Mesenchymal stem cell (in vitro differentiated cells and primary cell): ENCODE measurements around the gene SYTL3.
"Not testable (repeated sequence)": the region's sequence is repeated elsewhere in the genome, so short reads cannot be mapped to it uniquely, and the experiment has no call there.

Source experiments
- DNase-seq: peaks from one replicate; pipeline ENCODE4 v3.0.0-alpha.2; 2013
- H2AFZ ChIP-seq: one replicate; pipeline ENCODE4 v1.6.1; 2013; ENCODE audit warnings: low read depth, mild to moderate bottlenecking, control low read depth, inconsistent platforms, low read length, moderate library complexity
- H2AK5ac ChIP-seq: 2 replicates; pipeline ENCODE4 v1.6.1; 2013; ENCODE audit warnings: low read length, moderate library complexity, mild to moderate bottlenecking, inconsistent platforms; ENCODE audit not compliant: severe bottlenecking
- H2BK120ac ChIP-seq: one replicate; pipeline ENCODE4 v1.6.1; 2013; ENCODE audit warnings: low read depth, mild to moderate bottlenecking, inconsistent platforms, low read length, moderate library complexity
- H2BK12ac ChIP-seq, 2 experiments: one replicate each; pipeline ENCODE4 v1.6.1; 2013; ENCODE audit warnings: inconsistent platforms in 2 of 2, low read length in 2 of 2, mild to moderate bottlenecking in 2 of 2, moderate library complexity in 2 of 2, control low read depth in 1 of 2
- H2BK15ac ChIP-seq: one replicate; pipeline ENCODE4 v1.6.1; 2013; ENCODE audit warnings: mild to moderate bottlenecking, low read depth, inconsistent platforms; ENCODE audit not compliant: poor library complexity, severe bottlenecking
- H2BK5ac ChIP-seq: 2 replicates; pipeline ENCODE4 v1.6.1; 2013; ENCODE audit warnings: low read depth, mild to moderate bottlenecking, low read length, control low read depth, inconsistent platforms; ENCODE audit not compliant: poor library complexity, severe bottlenecking
- H3K14ac ChIP-seq, 2 experiments: one replicate each; pipeline ENCODE4 v1.6.1; 2013; ENCODE audit warnings: inconsistent platforms in 2 of 2, low read length in 2 of 2, control low read depth in 1 of 2, mild to moderate bottlenecking in 1 of 2, moderate library complexity in 1 of 2
- H3K18ac ChIP-seq, 2 experiments: one replicate each; pipeline ENCODE4 v1.6.1; 2013; ENCODE audit warnings: inconsistent platforms in 2 of 2, low read length in 2 of 2, control low read depth in 1 of 2, low read depth in 1 of 2, mild to moderate bottlenecking in 1 of 2
- H3K23ac ChIP-seq, 2 experiments: one replicate each; pipeline ENCODE4 v1.6.1; 2013; ENCODE audit warnings: inconsistent platforms in 2 of 2, low read length in 2 of 2, mild to moderate bottlenecking in 2 of 2, moderate library complexity in 2 of 2, control low read depth in 1 of 2
- H3K27ac ChIP-seq: 2 replicates; pipeline ENCODE4 v1.5.1; 2013; ENCODE audit warnings: mild to moderate bottlenecking, moderate library complexity, low read length, control low read depth, inconsistent platforms; ENCODE audit not compliant: poor library complexity, severe bottlenecking
- H3K27me3 ChIP-seq, 2 experiments: 2 replicates each; pipeline versions ENCODE4 v1.6.1 to v1.7.0; 2013; ENCODE audit warnings: low read length in 2 of 2, mild to moderate bottlenecking in 2 of 2, moderate library complexity in 2 of 2, control low read depth in 1 of 2, inconsistent platforms in 1 of 2; ENCODE audit not compliant: control insufficient read depth in 1 of 2, insufficient read depth in 1 of 2
- H3K36me3 ChIP-seq, 2 experiments: 2 replicates each; pipeline versions ENCODE4 v1.6.1 to v1.7.0; 2013; ENCODE audit warnings: low read length in 2 of 2, control low read depth in 1 of 2, inconsistent platforms in 1 of 2, low read depth in 1 of 2, mild to moderate bottlenecking in 1 of 2; ENCODE audit not compliant: insufficient read depth in 2 of 2, control insufficient read depth in 1 of 2
- H3K4ac ChIP-seq, 2 experiments: one replicate each; pipeline ENCODE4 v1.6.1; 2013; ENCODE audit warnings: inconsistent platforms in 2 of 2, low read length in 2 of 2, mild to moderate bottlenecking in 2 of 2, moderate library complexity in 2 of 2, control low read depth in 1 of 2, low read depth in 1 of 2
- H3K4me1 ChIP-seq: 2 replicates; pipeline ENCODE4 v1.6.1; 2013; ENCODE audit warnings: low read depth, low read length, control low read depth; ENCODE audit not compliant: control insufficient read depth, insufficient read depth
- H3K4me2 ChIP-seq: 2 replicates; pipeline ENCODE4 v1.6.1; 2013; ENCODE audit warnings: low read length, mild to moderate bottlenecking, inconsistent platforms; ENCODE audit not compliant: poor library complexity, severe bottlenecking
- H3K4me3 ChIP-seq, 2 experiments: 2 replicates each; pipeline versions ENCODE4 v1.5.1 to v1.7.0; 2013; ENCODE audit warnings: low read length in 2 of 2, mild to moderate bottlenecking in 2 of 2, control low read depth in 1 of 2, low read depth in 1 of 2; ENCODE audit not compliant: insufficient read depth in 1 of 2
- H3K79me1 ChIP-seq: replicated peaks from 2 replicates; pipeline ENCODE4 v1.6.1; 2013; ENCODE audit warnings: mild to moderate bottlenecking, control low read depth, low read length, inconsistent platforms; ENCODE audit not compliant: poor library complexity, severe bottlenecking
- H3K9ac ChIP-seq: 2 replicates; pipeline ENCODE4 v1.7.0; 2013; ENCODE audit warnings: mild to moderate bottlenecking, low read length, moderate library complexity
- H3K9me3 ChIP-seq: 2 replicates; pipeline ENCODE4 v1.7.0; 2013; ENCODE audit warnings: mild to moderate bottlenecking, low read length; ENCODE audit not compliant: control insufficient read depth
- H4K8ac ChIP-seq: one replicate; pipeline ENCODE4 v1.6.1; 2013; ENCODE audit warnings: inconsistent platforms, mild to moderate bottlenecking, low read length, moderate library complexity
- H4K91ac ChIP-seq: one replicate; pipeline ENCODE4 v1.6.1; 2013; ENCODE audit warnings: mild to moderate bottlenecking, low read length, inconsistent platforms
- WGBS: methylation state at CpG from one replicate; pipeline ENCODE4 v1.1.7; 2013; ENCODE audit warnings: mixed read lengths; 5-methylcytosine and 5-hydroxymethylcytosine counted together

Gene SYTL3

DNA sequence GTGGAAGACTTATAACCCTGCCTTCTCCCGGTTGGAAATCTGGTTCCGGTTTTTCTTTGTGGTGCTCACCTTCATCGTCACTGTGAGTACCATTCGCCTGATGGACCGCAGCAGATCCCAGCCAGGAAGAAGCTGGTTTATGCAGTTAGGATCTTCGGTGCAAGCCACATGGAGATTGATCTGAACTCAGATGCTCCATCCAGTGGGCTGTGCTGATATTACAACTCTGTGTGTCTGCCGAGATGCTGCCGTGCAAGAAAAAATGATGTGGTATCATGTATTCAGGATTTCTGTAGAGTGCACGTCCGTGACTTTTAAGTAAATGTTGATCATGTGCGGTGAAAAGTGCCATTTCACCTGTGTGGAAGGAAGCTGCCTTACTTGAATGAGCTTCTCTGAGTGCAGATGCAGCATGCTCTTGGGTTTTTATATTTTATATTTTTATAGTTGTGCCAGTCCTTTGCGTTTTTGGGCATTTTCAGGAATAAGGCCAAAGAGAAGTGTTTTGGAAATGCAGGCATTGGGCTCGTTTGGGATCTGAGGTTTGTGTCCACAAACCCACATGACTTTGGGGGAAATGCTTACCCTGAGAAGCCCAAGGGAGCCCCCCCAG lies 44.5 kb upstream of the SYTL3 start:
- 66% methylated on average over 13 of the region's 13 CpGs for WGBS

DNA sequence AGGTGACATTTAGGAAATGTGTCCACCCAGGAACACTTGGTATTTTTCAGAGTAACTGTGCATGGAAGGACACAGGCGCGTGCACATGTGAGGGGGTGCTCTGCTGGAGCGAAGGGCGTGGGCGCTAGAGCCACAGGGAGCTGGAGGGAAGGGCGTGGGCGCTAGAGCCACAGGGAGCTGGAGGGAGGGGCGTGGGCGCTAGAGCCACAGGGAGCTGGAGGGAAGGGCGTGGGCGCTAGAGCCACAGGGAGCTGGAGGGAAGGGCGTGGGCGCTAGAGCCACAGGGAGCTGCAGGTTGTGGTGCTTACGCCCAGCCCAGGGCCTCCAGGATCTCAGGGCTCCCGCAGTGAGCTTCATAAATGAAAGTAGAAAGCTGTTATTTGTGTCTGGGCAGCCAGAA lies 43.8 kb upstream of the SYTL3 start:
- H2BK120ac ChIP-seq, H4K8ac ChIP-seq: not testable (repeated sequence)

More for the DNA sequence above, 44.5 kb upstream of the SYTL3 start:
- no peak overlapping the region for H2BK15ac ChIP-seq
- H3K9ac ChIP-seq: no peak overlapping the region
- H2BK120ac ChIP-seq: no peak overlapping the region
- no peaks in the 10 kb centered on the region for H3K4me1 ChIP-seq
- H3K4me2 ChIP-seq: no peak overlapping the region
- H3K23ac ChIP-seq: no peak overlapping the region
- no peak overlapping the region for H3K14ac ChIP-seq
- DNase-seq: peak; percentile 80
- H4K91ac ChIP-seq: no peak overlapping the region
- H3K79me1 ChIP-seq: peaks cover 33% of the 10 kb centered on the region
- no peak overlapping the region for H3K4ac ChIP-seq
- H2AK5ac ChIP-seq: no peak overlapping the region
- no peak overlapping the region for H3K18ac ChIP-seq
- no peaks in the 10 kb centered on the region for H3K9me3 ChIP-seq
- no peak overlapping the region for H3K27ac ChIP-seq
- H2AFZ ChIP-seq: no peak overlapping the region
- H4K8ac ChIP-seq: no peak overlapping the region
- no peak overlapping the region for H3K4me3 ChIP-seq
- peaks cover 48 to 64% of the 10 kb centered on the region in 2 experiments for H3K36me3 ChIP-seq
- H2BK5ac ChIP-seq: no peak overlapping the region
- H2BK12ac ChIP-seq: no peak overlapping the region
- no peaks in the 10 kb centered on the region for H3K27me3 ChIP-seq

DNA sequence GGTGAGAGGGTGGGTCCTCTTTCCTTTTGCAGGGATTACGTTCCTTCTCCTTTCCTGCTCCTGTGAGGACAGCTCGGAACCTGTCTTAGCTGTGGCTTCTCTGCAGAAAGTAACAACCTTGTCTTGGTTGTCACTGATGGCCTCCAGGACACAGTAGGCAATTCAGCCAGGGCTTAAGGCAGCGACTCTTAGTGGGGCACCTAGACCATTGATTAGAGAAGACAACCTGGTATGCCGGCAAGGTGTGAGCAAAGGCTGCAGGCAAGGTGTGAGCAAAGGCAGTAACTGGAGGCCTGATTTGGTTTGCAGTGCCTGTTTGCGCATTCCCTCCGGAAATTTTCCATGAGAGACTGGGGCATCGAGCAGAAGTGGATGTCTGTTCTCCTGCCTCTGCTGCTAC lies 42.9 kb upstream of the SYTL3 start:
- H4K91ac ChIP-seq: no peak overlapping the region
- 92% methylated on average over 7 of the region's 7 CpGs for WGBS
- peak overlapping the region; percentile 12 for H4K8ac ChIP-seq
- no peak overlapping the region for H2BK12ac ChIP-seq
- H2AK5ac ChIP-seq: no peak overlapping the region
- DNase-seq: no peak
- H3K4ac ChIP-seq: no peak overlapping the region
- no peak overlapping the region for H2BK15ac ChIP-seq
- H3K36me3 ChIP-seq: peaks cover 56 to 70% of the 10 kb centered on the region in 2 experiments
- H3K27ac ChIP-seq: no peak overlapping the region
- H3K79me1 ChIP-seq: peaks cover 34% of the 10 kb centered on the region
- no peak overlapping the region for H3K18ac ChIP-seq
- peak overlapping the region in 1 of 2 experiments; percentile 53 for H3K23ac ChIP-seq
- H3K9ac ChIP-seq: no peak overlapping the region
- no peak overlapping the region for H3K4me2 ChIP-seq
- H3K14ac ChIP-seq: no peak overlapping the region
- H3K4me1 ChIP-seq: no peaks in the 10 kb centered on the region
- H2BK5ac ChIP-seq: no peak overlapping the region
- H2BK120ac ChIP-seq: no peak overlapping the region
- H3K9me3 ChIP-seq: no peaks in the 10 kb centered on the region
- H3K4me3 ChIP-seq: no peak overlapping the region
- H3K27me3 ChIP-seq: no peaks in the 10 kb centered on the region
- no peak overlapping the region for H2AFZ ChIP-seq

More for the DNA sequence above, 43.8 kb upstream of the SYTL3 start:
- not testable (repeated sequence) for H3K9ac ChIP-seq, H2AK5ac ChIP-seq, H3K4me3 ChIP-seq, H3K27ac ChIP-seq, DNase-seq, H3K14ac ChIP-seq, H3K4me1 ChIP-seq, H4K91ac ChIP-seq, H2BK15ac ChIP-seq, H3K23ac ChIP-seq, H3K4me2 ChIP-seq, H3K9me3 ChIP-seq, H2BK5ac ChIP-seq, H3K27me3 ChIP-seq, H3K4ac ChIP-seq, H2BK12ac ChIP-seq, H2AFZ ChIP-seq, H3K18ac ChIP-seq
- over 99% methylated on average over 10 of the region's 15 CpGs for WGBS
- Histone ChIP-seq H3K36me3 (peaks cover 55 to 66% of the 10 kb centered on the region in 2 experiments), H3K79me1 (peaks cover 33% of the 10 kb centered on the region)

DNA sequence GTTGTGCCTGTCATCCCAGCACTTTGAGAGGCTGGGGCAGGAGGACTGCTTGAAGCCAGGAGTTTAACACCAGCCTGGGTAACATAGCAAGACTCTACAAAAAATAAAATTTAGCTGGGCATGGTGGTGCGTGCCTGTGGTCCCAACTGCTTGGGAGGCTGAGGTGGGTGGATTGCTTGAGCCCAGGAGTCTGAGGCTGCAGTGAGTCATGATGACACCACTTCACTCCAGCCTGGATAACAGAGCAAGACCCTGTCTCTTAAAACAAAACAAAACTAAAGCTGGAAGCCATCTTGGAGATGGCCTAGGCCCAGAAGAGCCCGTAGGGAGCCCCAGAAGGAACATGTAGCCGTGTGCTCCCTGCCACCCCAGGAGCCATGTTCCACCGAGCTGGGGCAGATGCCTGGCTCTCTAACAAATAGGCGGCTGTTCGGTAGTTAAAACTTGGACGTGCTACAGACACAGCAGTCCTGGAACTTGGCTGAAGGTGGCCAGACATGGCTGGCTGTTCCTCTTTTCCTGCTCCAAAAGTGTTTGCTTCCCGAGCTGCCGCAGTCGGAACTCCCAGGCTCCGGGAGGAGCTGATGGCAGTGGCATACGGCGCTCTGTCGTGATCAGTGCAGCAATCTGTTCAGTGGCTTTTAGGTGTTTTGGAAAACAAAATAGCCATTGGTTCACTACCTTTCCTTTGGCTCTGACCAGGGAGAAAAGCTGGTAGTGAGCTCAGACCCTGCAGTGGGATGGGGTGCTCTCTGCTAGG lies 42.3 kb upstream of the SYTL3 start:
- Histone ChIP-seq H3K4me3 (no peak overlapping the region), H3K4me1 (no peaks in the 10 kb centered on the region), H2BK120ac (no peak overlapping the region), H2AFZ (no peak overlapping the region), H3K79me1 (peaks cover 32% of the 10 kb centered on the region), H3K4me2 (no peak overlapping the region), H3K27ac (no peak overlapping the region), H3K18ac (no peak overlapping the region), H3K36me3 (peaks cover 59 to 72% of the 10 kb centered on the region in 2 experiments), H3K27me3 (no peaks in the 10 kb centered on the region), H3K9ac (no peak overlapping the region), H3K14ac (no peak overlapping the region), H2BK5ac (no peak overlapping the region), H3K4ac (no peak overlapping the region), H4K91ac (no peak overlapping the region), H2AK5ac (no peak overlapping the region), H3K23ac (no peak overlapping the region), H4K8ac (peak overlapping the region; percentile 42), H2BK15ac (no peak overlapping the region), H3K9me3 (no peaks in the 10 kb centered on the region), H2BK12ac (no peak overlapping the region)
- DNase-seq: peak; percentile 22
- WGBS: 96% methylated on average over 14 of the region's 14 CpGs
